Stimulated activated CD8-positive, alpha-beta memory T cell treated with anti-CD3 and anti-CD28 coated beads, Interleukin-15, amount 100 ng/mL, for 48 hours (primary cell): ENCODE results near the gene FREM1.
"Not testable (repeated sequence)": the region's sequence is repeated elsewhere in the genome, so short reads cannot be mapped to it uniquely, and the experiment has no call there.

ENCODE experiments used
- DNase-seq, 2 donors: peaks; one replicate each; pipeline ENCODE4 v3.0.0-alpha.2; 2020; ENCODE audit warnings: low read depth in 2 of 2

The FREM1 gene, protein sequence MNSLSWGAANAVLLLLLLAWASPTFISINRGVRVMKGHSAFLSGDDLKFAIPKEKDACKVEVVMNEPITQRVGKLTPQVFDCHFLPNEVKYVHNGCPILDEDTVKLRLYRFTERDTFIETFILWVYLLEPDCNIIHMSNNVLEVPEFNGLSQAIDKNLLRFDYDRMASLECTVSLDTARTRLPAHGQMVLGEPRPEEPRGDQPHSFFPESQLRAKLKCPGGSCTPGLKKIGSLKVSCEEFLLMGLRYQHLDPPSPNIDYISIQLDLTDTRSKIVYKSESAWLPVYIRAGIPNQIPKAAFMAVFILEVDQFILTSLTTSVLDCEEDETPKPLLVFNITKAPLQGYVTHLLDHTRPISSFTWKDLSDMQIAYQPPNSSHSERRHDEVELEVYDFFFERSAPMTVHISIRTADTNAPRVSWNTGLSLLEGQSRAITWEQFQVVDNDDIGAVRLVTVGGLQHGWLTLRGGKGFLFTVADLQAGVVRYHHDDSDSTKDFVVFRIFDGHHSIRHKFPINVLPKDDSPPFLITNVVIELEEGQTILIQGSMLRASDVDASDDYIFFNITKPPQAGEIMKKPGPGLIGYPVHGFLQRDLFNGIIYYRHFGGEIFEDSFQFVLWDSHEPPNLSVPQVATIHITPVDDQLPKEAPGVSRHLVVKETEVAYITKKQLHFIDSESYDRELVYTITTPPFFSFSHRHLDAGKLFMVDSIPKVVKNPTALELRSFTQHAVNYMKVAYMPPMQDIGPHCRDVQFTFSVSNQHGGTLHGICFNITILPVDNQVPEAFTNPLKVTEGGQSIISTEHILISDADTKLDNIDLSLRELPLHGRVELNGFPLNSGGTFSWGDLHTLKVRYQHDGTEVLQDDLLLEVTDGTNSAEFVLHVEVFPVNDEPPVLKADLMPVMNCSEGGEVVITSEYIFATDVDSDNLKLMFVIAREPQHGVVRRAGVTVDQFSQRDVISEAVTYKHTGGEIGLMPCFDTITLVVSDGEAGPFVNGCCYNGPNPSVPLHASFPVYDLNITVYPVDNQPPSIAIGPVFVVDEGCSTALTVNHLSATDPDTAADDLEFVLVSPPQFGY (N-terminal part only)

DNA sequence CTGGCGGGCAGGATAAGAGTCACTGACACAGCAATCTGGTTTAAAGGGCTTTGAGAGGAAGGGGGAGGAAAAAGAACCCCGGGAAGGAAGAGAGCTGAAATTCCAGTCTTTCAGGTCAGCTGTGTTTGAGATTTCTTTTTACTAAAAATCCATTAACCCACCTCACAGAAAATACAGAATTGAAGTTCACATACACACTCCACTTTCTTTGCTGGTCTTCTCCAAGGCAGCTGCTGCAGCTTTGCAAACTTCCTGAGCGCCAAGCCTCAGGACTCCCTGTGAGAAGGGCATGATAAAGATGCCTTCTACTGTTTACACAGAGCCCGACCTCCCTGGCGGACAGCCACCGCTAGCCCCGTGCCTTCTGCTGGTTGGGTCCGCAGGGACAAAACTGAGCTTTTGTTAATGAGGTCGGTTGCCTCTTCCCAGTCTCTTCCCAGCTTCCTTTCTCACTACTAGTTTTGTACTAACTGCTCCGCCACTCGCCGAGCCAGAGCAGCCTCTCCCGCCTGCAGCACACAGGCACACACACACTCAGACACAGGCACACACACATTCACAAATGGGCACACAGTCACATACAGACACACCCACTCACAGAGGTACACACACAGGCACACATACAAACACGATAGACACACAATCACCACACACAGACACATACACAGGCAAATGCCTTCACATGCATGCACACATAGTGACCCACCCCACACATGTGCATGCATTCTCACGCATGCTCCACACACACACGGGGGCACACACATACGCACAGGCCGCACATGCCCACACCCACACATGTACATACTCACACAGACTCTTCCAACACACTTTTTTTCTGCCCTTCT lies at the start of gene FREM1:
Gene FREM1 (minus strand): TSS at position 468 of the 845 bp plus-strand sequence. CDS start 41,451 bp downstream, outside the sequence.
- no peak for DNase-seq

DNA sequence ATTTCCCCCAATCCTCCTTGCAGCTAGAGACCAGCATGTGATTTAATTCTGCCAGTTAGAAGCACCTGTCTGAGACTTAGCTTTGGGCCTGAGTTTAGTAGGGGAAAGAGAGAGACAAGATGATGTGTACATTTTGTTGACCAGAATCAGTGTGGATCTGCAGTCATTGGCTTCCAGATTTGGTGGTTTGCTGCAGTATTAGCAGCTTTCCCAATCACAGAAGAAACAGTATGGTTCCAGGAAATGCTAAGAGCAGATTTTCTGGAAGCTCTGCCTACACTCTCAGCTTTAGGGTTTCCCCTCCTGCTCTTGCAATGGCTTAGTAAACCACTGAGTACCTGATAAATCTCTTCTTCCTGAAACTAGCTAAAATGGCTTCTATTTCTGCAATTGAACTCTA lies 48.8 kb upstream of the FREM1 start:
- DNase-seq, result no peak

DNA sequence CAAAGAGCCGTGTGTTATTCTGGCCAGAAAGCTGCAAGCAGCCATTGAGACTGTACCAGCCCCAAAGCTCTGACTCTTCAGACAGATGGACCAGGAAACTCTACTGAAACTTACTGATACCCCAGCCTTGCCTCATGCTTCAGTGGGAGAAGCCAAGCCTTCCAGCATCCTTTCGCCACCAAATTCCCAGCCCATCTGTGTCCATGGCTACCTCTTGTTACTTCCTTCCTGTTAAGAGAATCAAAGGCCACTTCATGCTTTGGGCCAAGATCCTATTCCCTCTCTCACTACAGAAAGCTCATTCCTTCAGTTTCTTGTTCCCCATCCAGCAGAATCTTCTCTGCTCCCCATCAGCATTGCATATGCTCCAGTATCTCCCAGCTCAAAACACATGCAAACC lies 46.9 kb upstream of the FREM1 start:
- DNase-seq, result no peak

DNA sequence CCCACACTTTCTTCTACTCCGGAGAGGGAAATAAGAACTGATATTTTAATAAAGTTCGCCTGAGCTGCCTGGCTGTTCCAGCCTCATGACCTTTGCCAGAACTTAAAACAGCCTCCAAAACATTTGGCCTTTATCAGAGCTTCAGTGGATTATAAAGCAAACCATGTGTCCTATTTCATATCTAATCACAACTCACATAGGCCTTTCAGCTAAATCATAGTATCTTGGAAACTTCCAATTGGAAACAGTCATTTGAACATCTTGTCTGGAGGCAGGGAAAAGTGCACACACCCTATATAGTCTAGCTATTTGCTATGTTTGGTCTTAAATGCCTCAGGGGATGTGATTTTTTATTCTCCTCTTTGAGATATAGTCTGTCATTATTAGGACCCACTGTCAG lies 46.0 kb upstream of the FREM1 start:
- DNase-seq, result no peak

DNA sequence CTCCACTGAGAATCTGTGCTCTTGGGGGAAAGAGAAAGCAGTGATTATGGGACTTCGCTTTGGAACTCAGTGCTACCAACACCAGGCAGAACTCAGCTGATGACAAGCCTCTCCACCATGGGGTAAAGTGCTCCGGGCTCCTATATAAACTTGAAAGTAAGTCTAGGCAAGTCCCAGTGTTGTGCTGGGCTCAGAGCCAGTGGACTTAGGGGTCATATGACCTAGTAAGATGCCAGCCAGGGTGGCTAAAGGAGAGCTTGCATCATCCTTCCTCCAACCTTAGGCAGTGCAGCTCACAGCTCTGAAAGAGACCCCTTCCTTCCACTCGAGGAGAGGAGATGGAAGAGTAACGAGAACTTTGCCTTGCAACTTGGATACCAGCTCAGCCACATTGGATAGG lies 35.1 kb upstream of the FREM1 start:
- no peak for DNase-seq

DNA sequence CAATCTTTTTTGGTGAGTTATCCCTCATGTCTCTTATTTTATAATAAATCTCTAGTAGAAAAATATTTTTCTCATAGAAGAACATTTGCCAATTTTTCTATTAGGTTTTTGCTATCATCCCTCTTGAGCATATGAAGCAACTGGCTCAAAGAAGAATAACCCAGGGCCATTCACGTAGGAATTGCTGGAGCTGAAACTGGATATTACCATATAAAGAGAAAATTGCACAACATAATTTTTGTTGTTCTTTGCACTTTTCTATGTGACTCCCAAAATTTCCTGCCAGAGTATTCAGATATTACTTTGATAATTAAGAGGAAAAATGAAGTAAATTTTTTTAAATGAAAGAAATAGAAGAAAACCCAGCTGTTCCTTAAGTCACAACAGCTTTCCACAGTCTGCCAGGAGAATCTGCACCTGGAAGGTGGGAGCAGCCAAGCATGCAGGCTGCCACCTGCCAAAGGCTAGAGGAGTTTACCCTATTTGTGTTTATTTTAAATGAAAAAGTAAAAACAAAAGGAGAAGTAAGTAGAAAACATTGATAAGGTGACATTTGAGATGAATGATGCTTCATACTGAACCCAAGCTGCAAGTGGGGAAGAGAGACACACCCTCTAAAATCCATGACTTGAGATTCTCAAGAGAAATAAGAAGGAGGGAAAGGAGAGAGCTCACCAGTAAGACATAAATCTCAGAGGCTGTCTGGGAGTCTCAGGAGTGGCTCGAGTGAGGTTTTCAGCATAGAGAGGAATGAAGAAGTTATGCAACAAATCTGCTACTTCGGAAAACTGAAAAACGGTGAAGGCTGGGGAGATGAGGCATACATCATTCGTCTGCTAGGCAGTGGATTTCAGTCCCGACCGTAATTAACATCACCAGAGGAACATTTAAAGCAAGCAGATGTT lies 31.5 kb upstream of the FREM1 start:
- DNase-seq, result no peak

DNA sequence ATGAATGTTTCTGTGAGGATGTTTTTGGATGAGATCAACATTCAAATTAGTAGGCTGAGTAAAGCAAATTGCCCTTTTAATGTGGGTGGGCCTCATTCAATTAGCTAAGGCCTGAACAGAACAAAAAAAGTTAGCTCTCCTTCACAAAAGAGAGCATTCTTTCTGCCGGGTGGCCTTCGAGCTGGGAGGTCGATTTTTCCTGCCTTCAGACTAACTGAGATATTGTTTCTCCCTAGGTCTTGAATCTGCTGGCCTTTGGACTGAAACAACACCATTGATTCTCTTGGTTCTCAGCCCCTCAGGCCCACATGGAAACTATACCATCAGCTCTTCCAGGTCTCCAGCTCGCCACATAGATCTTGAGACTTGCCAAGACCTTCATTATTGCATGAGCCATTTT lies 29.1 kb upstream of the FREM1 start:
- DNase-seq, result no peak

DNA sequence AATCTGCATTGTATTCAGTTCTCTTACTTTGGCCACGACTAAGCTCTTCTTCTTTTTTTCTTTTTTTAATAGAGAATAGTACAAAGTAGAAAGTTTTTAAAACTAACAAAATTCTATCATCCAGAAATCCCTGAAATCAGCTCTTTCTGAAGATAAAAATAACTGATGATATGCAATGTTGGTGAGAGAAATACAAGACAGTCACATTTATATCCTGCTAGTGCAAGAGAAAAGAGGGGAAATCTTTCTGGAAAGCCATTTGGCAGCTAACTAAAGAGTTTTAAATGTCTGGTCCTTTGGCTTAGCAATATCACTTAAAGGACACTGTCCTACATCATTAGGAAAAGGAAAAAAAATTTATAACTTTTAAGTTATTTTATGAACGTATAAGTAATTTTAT lies 27.0 kb upstream of the FREM1 start:
- DNase-seq, result no peak

DNA sequence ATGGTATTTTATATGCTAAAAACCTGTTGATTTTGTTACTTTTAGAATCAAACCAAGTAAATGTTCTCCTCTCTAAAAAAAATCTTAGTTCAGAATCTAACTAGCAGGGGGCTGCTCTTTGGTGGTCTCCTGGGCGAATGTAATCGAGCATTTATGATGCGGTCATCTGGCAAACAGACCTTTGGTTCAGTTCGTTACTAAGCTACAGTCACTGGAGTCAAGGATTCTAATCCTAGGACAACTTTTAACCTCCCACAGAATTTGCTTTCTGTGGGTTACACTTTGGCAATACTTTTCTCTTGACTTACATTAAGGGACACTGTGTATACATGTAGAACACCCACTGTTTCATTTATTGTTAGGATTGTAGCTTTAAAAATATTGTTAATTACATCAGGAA lies 26.3 kb upstream of the FREM1 start:
- DNase-seq, result no peak

DNA sequence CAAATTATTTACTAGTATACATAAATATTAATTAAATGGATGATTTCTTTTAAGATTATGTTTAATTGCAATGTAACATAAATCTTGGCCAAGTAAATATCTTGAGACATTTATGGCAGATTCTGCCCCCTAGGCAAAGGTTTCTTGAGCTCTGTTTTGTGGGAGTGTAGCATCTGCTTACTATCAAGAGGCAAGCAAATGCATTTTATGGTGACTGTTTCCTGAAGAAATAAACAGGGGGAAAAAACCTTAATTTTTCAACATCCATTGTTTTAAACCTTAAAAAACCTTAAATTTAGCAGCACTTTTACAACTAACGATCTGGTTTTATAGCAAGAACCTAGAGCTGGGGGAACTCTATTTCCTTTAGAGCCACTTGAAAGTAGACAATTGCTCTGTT lies 25.7 kb upstream of the FREM1 start:
- DNase-seq, result no peak

DNA sequence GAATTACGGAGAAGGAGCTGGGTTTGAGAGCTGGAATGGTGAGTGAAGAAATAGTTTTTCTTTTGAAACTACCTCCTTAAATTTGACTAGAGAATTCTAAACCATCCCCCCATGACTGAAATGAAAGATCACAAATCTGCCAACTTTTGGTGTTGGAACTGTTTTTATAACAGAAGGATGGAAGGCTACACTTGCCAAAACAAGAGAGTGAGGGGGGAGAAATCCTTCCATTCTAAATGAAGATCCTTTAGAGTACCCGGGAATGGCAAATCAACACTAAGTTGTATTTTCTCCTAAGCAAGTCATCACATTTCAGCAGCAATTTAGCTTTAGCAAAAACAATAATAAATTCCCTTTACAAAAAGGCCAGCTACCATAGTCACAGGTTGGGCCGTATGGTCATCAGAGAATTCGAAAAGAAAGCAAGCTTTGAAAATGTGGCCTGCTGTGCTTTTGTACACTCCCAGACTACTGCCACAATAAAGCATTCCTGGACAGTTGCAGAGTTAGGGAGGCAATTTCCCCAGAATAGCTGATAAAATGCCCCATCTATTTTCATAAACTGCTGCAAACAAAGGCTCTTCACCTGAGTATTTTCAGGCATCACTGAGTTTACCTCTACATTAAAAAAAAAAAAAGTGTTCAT lies 25.0 kb upstream of the FREM1 start:
- DNase-seq, result no peak

DNA sequence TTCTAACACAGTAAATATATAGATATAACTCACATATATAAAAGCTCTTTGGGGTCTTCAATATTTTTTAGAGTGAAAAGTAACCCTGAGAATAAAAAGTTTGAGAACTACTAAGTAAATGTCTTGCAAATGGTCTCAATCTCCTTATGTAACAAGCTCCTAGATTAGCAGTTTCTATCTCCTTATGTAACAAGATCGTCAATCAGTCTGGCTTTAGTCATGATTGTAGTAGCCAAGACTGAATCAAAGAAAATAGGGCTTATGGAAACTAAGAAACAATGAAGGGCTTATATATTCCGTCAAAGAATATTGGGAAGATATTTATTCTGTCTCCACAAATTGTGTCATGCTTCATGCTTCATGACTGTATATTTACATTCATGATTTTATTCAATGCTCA lies 22.4 kb upstream of the FREM1 start:
- no peak for DNase-seq

DNA sequence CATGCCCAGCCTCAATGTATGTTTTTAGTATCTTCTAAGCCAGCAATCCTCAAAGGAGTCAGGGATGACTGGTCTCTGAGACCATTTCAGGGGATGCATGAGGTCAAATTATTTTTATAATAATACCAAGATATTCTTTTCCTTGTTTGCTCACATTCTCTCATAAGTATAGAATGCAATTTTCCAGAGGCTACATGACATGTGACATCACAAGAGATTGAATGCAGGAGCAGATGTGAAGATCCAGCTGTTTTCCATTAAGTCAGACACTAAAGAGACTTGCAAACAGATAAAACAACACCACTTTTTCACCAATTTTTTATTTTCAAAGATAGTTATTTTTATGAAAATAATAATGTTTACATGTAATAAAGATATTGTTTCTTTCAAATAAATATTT lies 22.0 kb upstream of the FREM1 start:
- no peak for DNase-seq

DNA sequence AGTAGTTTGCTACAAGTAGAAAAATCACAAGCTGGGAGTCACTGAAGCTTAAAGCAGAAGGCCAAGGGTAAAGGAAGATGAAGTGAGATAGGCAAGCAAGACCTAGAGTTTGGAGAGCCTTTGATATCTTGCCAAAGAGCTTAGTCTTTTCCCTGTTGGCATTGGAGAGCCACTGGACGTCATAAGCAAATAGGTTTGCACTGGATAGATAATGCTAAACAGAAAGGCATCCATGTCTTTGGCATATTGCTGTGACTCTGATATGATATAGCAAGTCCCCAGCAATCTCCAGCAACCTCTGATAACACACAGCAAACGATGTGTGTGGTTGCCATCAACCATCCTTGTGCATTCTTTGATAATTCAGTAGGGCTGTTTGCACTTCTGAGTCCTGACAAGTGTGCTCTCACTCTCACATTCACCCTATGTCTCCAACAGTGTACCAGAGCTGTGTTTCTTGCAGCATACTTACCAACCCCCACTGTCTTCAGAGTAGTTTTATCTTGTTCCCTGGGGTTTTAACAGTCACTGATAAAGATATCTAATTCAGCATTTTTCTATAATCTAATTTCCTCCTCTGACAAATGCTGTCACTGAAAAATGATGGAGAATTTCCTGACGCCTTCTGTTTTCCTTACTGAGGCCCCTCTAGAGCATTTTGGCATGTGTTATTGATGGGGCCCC lies 16.9 kb upstream of the FREM1 start:
- no peak for DNase-seq

DNA sequence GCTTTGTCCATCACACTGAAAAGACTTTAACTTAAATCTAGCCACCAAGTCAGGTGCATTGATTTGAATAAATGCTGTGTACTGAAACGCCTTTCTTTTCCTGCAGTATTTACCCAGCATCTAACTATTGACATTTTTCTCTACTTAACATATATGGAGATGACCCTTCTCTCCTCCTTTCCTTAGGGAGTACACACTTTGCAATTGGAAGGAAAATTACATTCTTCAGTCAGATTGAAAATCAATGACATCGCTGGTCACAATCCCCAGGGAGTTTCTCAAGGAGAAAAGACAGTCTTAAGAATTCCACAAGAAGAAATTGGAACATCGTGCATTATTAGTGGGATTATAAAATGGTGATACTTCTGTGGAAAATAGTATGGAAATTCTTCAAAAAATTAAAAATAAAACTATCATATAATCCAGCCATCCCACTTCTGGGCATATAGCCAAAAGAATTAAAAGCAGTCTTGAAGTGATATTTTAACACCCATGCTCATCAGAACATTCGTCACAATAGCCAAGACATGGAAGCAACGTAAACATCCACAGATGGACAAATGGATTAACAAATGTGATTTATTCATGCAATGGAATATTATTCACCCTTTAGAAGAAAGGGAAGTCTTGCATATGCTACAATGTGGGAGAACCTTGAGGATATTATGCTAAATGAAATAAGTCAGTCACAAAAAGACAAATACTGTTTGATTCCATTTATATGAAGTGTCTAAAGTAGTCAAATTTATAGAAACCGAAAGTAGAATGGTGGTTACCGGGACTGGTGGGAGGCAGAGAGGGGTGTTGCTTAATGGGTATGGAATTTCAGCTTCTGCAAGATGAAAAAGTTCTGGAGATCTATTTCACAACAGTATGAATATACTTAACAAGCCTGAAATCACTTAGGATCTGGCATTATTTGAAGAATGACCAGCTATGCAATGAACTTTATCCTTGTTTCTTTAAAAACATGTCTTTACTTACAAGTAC lies 14.3 kb upstream of the FREM1 start:
- no peak for DNase-seq

DNA sequence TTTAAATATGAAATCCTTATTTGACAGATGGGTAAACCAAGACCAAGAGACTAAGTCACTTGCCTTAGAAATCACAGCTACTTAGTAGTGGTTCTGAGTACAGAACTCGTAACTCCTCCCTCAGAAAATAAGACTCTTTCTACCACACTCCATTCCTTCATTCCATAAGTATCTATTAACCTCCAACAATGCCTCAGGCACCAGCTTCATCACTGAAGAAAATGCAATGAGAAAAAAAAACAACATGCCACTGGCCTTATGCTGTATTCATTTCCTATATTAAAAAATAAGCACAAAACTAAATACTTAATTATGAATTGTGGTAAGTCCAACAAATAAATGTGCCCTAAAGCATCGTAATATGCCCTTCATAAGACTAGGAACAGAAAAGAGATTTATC lies 13.5 kb upstream of the FREM1 start:
- DNase-seq, result no peak

DNA sequence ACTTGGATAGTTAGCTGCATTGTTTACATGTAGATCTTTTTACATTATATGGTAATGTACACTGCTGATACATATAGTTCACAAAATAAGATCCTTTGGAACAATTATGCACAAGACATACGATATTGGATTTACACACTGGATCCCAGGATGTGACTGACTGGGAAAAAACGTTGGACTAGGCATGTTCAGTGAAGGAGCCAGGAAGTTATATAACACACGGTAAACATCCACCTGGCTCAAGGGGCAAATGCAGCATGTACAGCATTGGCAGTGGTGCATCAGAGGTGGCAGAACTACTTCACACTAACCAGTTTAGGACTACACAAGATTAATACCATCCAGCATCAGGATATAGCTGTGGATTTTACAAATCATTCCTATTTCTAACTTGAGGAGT lies 10.6 kb upstream of the FREM1 start:
- DNase-seq, result not testable (repeated sequence)

DNA sequence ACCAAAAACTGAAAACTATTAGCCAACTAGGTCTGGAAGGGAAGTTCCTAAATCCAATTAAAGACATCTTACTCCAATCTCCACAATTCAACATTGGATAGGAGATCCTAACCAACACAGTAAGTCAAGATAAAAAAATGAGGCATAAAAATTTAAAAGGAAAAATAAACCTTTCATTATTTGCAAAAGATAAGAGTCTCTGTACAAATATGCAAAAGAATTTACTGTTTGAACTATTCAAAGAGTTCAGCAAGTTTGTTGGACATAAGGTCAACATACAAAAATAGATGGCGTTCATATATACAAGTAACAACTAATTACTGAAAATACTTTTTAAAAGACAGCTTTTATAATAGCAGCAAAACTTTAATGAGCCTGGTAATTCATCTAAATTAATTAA lies 3.1 kb upstream of the FREM1 start:
- no peak for DNase-seq
